EL (cell line): Measurements from ENCODE around the gene OPN5.

Source experiments
- DNase-seq: peaks from one replicate; pipeline ENCODE4 v3.0.0-alpha.2; 2016

OPN5 gene

DNA sequence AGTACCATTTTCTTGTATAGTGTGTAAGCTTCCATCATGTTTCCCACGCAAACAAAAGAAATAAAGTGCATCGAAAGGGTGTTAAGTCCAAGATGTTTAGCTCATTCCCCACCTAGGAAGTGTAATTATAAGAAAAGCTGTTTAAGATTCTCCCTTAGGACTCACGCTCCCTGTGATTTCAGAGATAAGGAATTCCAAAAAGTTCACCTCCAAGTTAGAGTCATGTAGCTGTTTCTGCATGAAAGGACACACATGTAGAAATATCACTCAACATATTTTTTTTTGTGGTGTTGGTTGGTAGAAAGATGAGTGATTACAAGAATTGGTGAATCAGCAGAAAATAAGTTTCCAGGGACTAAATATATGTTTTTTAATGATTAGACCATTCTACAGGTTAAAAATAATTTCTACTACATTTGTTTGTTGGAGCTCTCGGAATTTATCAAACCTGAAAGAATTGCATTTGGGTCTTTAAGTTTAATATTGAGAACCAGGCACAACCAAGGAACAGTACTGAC, 10.4 kb downstream of the OPN5 start:
- DNase-seq, result no peak

DNA sequence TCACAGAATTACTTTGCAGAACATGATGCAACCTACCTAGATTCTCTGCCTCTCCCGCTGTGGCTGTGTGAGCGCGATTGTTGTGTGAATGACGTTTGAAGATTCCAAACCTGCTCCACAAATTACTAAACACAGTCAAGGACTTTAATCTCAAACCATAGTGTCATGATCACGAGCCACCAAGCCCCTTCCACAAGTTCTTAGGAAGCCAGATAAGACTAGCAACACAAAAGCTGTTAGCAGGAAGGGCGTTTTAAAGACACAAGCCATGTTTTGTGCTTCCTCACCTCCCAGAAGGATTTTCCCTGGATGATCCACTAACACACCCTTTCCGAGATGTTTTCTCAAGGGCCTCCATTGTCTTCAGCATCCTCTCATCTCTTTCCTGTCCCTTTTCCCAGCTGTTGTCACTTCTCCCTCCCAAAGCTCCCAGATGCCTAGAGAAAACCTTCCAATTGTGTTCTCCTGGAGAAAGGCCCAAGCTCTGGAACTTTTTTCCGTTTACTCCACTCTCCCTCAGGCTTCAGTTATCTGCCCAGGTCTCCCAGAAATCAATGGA, 12.8 kb downstream of the OPN5 start:
- DNase-seq, result no peak

DNA sequence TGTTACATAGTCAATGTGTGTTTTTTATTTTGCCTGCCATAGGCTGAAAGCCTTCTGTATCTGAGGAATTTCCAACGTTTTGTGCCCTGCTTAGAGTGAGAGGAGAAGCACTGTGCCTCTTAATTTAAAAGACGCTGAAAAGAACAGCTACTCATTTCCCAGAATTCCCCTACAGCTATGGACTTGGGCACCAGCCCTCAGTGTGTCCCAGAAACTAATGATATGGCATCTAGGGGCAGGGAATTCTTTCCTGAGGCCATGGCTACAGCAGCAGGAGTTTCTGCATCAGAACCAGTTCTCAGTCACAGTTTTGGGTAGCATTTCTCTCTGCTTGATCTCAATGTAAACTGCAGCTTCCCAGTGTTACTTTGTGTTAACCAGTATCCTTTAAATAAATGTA, 20.2 kb downstream of the OPN5 start:
- DNase-seq, result no peak

DNA sequence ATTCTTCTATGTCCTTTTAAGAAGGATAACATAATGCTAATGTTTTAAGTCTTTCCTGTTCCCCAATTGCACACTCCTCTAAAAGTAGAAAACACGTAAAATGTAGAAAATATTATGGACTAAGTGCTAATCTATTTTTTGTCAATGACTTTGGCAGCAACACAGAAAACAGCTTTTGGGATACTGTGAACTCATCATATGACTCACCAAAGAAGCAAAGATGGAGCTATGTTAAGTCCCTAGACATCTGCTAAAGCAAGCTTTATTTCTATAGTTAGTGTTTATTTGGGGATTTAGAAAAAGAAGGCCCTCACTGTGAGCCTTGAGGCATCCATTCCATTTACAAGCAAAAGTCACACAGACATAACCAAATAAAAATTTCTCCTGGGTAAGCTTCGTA, 23.0 kb downstream of the OPN5 start:
- DNase-seq, result no peak

DNA sequence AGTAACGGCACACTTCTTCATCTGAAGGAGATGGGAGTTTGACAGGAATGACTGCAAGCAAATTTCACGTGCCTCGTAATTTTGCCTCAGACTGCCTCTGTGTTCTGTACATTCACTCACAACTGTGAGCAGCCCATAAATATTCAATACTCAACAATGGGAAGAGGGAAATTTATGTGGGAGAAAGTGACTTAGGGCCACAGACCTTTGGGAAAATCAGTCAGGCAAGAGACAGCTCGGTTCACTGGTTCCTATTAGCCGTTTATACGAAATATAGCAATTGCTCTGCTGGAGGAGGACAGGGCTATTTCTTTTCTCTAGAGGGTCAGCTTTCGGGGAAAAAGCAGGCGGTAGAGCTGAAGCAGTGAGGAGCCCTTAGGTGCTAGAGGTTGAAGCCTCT, 28.0 kb downstream of the OPN5 start:
- DNase-seq, result no peak

DNA sequence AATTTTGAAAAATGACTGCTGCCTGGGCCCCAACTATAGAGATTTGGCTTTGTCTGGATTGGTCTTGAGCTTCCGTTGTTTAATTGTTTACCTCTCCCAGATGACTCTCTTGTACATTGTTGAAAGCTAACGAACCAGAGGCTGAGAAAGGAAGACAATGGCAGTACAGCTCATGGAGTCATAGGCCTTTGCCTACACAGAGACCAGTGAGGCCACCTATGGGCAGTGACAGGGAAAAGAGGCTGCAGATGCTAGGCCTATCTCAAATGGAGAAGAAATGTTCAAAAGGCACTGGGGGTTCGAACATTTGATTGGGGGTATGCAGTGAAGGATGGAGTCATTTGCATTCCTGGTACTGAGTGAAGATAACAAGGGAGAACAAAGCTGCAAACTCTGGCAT, 29.1 kb downstream of the OPN5 start:
- DNase-seq, result no peak

DNA sequence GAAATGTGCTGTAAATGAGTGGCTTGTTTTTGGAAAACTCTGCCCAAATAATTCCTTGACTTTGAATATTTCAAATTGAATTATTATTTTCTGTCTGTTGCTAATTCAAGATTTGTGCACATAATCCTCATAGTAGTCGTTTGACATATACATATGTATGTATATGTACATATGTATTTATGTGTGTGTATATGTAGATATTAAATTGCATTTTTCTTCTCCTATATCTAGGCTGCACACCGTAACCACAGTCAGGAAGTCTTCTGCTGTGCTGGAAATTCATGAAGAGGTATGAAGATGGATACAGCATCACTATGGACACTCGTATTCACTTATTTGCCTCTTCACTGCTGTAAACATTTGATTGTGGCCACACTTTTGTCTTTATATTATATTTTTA, 29.6 kb downstream of the OPN5 start:
- no peak for DNase-seq

GRCh38 chr6:47817749-47818148, 35.9 kb downstream of the OPN5 start:
- no peak for DNase-seq

DNA sequence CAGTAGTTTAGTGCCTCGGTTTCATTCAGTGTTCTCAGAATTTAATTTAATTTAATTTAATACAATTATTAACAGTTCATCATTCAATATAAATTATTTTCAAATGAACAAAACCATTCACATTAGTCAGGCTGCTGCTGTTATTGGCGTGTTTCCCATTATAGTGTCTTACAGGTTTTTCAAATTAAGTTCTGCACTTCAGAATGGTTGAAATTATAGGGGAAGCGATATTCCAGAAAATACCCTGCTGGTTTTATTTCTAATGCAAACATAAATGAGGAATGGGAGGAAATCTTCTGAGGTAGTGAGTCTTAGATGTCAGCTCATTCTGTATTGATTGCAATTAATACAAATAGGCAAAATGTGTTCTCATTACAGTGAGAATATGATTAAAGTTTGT, 37.6 kb downstream of the OPN5 start:
- no peak for DNase-seq

- no peak for DNase-seq
Measured at GRCh38 chr6:47822856-47823554, 41.2 kb downstream of the OPN5 start.

GRCh38 chr6:47832386-47833100, 50.7 kb downstream of the OPN5 start:
- DNase-seq, result no peak

- no peak for DNase-seq
Measured at GRCh38 chr6:47834196-47834595, 52.4 kb downstream of the OPN5 start.

- DNase-seq, result no peak
Measured at GRCh38 chr6:47836046-47836445, 54.2 kb downstream of the OPN5 start.

- no peak for DNase-seq
Measured at GRCh38 chr6:47836639-47837038, 54.8 kb downstream of the OPN5 start.

GRCh38 chr6:47839645-47840044, 57.8 kb downstream of the OPN5 start:
- no peak for DNase-seq

DNA sequence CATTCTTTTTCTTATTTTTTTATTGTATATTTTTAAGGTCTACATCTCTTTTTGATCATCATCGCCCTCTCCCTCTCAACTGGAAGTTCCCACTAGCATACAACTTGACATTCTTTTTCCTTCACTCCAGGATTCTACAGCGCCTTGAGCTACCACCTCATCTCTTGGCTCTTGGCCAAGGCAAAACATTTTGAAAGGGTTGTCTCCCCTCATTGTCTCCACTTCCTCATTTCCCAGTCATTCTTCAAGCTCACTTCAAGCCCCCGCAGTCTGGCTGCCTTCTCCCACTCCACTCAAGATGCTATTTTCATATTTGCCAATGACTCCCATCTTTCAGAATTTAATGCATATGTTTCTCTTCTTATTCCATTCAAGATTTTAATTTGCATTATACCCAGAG, 63.0 kb downstream of the OPN5 start:
- DNase-seq, result no peak

DNA sequence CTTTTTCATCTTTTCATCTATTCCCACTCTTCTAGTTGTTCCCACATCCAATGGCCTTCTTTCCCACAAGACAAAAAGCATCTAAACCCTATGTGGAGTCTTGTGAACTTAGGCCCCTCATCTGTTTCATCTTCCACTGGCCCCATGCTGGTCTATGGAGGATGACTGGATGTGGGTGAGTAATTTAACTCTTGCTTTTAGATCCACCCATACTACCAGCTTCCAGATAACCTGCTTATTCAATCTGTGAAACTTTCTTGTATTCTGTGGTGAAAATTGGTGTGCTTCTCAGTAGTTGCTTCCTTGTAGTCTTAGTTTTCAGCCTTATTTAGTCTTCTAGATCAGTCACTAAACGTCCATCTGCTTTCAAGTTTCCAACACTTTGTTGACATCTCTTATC, 64.9 kb downstream of the OPN5 start:
- no peak for DNase-seq

- no peak for DNase-seq
Measured at GRCh38 chr6:47851091-47851490, 69.3 kb downstream of the OPN5 start.

- DNase-seq, result no peak
Measured at GRCh38 chr6:47852727-47853126, 70.9 kb downstream of the OPN5 start.

GRCh38 chr6:47853766-47854165, 71.9 kb downstream of the OPN5 start:
- DNase-seq, result no peak

DNA sequence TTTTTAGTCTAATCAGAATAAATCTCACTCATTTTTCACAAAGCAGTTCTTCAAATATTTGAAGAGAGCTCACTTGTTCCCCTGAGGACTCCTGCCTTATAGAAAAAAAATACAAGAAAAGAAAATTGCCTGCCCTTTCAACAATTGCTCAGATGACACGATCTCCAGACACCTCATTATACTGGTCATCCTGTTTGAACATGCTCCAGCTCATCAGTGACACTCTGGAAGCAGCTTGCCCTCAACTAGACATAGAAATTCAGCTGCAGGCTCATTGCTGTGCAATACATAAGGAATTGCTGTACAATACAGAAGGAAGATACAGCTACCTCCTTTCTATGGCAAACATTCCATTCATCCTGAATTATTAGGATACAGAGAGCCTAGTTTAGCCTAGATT, 73.1 kb downstream of the OPN5 start:
- no peak for DNase-seq

DNA sequence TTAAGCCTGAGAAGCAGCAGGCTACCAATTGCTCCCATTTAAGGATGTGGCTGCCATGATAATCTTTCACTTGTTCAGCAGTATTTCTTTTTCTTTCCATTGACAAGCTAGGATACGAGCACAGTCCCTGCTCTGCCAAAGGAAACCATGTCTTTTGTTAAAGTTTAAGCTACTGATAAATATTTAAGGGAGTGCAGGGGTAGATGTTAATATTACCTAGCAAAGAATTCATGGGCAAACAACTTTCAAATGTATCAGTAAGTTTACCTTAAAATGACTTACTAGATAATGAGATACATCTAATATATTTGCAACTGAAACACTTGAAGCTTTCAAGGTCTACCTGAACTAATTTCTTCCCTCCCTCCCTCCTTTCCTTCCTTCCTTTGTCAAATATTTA, 77.3 kb downstream of the OPN5 start:
- DNase-seq, result no peak

DNA sequence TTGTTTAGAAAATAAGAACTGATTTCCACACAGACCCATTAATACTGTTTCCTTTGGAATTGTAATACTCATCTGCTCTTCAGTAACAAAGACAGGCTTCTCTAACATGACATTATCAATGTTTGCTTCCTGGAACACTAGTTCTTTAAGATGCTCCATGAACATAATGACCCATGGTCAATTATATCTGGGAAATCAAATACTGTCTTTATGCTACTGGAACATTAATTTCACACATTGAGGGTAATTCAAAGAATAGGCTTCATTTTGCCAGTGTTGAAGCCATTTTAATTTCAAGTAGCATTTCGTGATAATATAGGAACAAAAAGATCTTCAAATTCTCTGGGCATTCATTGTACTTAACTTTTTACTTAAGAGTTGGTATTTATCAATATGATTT, 80.9 kb downstream of the OPN5 start:
- no peak for DNase-seq

- no peak for DNase-seq
Measured at GRCh38 chr6:47865206-47865605, 83.4 kb downstream of the OPN5 start.
